Activated T-helper 1 cell treated with Interleukin-2 at 50 U/mL for 16 hours (primary cell): ENCODE results near the gene FARP2.

Source experiments
- DNase-seq: peaks from one replicate; pipeline ENCODE4 v3.0.0-alpha.2; 2020; ENCODE audit warnings: low read depth

The FARP2 gene

GRCh38 chr2:241456546-241456945 is 100.5 kb downstream of the FARP2 start:
- no peak for DNase-seq

DNA sequence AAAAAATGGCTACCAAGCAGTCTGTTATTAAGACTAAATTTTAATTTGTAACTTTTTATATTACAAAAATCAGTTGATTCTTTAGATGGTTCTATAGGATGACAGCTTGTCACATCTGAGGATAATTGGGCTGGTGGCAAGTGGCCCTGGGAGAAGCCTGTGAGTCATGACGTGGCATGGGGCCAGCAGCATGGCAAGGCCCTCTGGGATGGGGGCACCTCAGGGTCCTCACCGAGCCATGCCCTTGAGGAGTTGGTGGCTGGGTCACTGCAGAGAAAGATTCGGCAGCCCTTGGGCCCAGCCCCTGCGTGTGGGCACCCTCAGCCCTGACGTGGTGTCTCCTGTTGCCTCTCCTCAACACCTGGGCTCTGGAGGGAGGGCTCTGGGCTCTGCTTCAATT is 102.6 kb downstream of the FARP2 start:
- no peak for DNase-seq

DNA sequence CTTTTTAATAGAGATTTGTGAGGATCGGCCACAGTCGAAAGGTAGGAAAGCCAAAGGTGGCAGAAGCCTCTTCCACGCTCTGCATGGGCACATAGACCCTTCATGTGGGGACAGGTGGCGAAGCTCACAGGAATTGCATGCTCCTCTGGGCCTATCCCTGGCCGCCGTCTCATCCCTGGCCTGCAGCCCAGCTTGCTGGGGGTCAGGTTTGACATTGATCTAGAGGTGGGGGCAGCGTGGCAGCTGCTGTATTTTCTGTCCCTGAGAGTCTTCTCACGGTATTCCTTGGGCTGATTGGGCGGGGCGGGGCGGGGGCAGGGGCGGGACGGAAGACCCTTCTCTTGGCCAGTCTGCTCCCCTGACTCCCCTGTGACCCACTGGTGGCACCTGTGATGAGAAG is 103.4 kb downstream of the FARP2 start:
- no peak for DNase-seq

DNA sequence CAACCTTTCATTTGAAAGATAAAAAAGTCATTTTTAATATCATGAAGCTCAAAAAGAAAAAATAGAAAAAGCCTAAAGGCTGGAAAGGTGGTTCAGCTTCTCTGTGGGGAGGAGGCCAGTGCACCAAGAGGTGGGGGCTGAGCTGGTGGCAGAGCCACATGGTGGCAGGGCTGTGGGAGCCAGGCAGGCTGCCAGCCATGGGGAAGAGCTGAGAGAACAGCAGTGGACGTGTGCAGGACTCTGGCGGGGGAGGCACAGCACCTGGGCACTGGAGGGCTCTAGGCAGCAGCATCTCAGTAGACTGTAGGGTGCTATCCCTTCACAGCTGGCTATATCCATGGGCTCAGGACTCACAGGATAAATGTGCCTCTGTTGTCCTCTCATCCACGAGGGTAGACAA is 104.5 kb downstream of the FARP2 start:
- DNase-seq = no peak

DNA sequence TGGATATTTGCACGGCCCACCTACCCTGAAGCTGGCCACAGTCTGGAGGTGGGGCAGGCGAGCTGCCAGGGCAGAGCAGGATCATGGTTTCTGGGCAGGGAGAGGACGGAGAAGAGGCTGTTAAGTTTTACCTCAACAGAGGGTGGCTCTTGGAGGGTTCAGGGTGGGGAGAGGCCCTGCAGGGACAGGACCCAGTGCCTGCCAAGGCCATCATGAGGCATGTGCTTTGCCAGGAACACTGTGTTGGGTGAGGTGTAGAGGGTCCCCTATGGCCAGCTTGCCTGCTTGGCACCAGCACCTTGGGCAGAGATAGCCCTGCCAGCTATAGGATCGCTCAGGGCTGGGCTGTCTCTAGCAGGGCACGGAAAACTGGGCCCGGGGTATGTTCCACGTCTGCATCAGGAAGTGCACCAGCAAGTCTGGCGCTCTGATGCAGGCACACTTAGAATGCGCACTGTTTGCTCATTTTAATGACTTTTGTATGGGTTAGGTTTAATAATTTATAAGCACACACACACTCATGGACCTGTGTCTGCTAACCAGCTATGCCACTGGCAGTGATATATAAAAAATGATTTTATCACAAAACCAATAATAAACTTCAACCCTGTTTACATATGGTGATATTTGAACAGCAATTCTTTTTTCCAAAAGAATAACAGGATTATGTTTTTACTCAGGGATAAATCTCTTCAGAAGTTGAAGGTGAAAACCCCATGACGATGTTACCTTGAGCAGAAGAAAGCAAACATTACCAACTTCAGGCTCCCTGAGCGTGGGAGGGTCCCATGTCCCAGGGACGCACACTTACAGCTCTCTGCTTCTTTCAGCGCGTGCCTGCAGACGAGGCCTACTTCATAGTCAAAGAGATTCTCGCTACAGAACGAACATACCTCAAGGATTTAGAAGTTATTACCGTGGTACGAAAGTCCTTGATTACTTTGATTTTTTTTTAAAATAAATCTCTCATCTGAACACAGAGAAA is 105.9 kb downstream of the FARP2 start:
- no peak for DNase-seq

DNA sequence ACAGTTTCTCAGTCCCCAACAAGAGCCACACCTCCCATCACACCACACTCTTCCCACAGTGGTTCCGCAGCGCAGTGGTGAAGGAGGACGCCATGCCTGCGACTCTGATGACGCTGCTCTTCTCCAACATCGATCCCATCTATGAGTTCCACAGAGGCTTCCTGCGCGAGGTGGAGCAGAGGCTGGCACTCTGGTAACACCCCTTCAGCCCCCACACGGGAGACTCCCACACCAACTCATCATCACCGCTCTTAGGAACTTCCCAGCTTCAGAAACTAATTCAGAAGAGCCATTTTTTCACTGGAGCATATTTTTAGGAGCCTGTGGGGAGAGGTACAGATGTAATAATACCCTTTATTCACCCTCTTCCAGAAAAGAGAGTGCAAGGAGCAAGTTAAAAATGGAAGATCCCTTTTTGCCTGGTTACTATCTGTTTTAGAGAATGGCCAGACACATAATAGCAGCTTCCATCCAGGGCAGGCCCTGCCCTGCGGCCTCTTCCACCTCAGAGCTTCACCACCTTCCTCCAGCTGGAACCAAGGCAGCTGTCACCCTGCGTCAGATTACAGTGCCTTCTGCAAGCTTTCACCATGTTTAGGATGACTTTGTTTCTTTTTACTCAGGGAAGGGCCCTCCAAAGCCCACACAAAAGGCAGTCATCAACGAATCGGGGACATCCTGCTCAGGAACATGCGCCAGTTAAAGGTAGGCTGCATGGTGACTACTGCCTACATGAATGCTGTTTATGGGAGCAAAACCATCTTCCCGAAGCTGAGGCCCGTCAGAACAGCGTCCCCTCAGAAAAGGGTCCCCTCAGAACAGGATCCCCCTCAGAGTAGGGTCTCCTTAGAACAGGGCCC is 107.4 kb downstream of the FARP2 start:
- DNase-seq = no peak

GRCh38 chr2:241465543-241465942 is 109.5 kb downstream of the FARP2 start:
- no peak for DNase-seq

DNA sequence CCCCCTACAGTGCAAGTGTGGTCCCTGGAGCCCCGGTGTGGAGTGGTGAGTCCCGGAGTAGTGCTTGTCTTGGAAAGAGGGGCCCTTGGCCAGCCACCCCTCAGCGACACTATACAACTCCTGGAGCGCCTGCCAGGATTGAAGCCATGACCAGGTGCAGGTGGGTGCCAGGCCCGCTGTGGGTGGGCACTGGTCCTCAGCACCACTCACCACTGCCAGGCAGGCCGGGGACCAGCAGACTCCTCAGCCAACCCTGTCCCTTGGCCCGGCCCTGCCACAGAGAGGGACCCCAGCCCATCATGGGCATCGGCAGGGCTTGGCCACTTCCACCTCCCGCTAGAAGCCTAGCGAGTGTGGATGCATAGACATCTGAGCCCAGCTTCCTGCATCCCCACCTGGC is 110.1 kb downstream of the FARP2 start:
- DNase-seq = no peak

GRCh38 chr2:241467777-241468475 is 111.8 kb downstream of the FARP2 start:
- DNase-seq = no peak

DNA sequence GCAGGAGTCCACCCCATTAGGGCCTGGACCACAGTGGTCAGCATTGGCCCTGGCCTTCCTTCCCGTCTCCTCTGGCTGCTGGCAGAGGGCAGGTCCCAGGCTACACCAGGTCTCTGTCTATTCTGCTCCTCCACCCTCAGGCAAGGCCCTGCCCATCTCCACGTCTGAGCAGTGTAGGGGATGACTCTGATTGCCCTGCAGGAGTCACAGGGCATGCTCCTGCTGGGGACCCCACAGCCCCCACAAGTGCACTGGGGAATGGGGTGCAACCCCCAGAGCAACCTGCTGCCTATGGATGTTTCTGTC is 112.3 kb downstream of the FARP2 start:
- no peak for DNase-seq

- no peak for DNase-seq
Measured at GRCh38 chr2:241469746-241470145, 113.7 kb downstream of the FARP2 start.

DNA sequence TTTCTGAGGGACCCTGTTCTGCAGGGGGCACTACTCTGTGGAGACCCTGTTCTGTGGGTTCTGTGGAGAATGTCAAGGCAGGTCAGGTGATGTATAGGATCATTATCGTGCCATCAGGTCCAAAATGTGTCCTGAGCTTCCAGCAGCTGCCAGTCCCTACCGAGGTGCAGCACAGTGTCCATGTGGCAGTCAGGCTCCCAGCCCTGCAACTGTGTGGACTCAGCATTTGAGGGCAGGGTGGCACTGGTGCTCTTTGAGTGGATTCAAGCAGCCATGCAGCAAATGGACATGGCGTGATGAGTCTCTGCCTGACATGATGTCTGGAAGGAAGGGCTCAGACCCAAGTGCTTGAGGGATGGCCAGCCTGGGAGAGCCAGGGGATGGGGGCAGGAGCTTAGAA is 117.3 kb downstream of the FARP2 start:
- DNase-seq = no peak

- DNase-seq = no peak
Measured at GRCh38 chr2:241475267-241475666, 119.2 kb downstream of the FARP2 start.

- DNase-seq = no peak
Measured at GRCh38 chr2:241478166-241478565, 122.1 kb downstream of the FARP2 start.

GRCh38 chr2:241479026-241479898 is 123.2 kb downstream of the FARP2 start:
- DNase-seq = no peak

GRCh38 chr2:241481687-241482086 is 125.6 kb downstream of the FARP2 start:
- no peak for DNase-seq

GRCh38 chr2:241482126-241482955 is 126.3 kb downstream of the FARP2 start:
- no peak for DNase-seq

DNA sequence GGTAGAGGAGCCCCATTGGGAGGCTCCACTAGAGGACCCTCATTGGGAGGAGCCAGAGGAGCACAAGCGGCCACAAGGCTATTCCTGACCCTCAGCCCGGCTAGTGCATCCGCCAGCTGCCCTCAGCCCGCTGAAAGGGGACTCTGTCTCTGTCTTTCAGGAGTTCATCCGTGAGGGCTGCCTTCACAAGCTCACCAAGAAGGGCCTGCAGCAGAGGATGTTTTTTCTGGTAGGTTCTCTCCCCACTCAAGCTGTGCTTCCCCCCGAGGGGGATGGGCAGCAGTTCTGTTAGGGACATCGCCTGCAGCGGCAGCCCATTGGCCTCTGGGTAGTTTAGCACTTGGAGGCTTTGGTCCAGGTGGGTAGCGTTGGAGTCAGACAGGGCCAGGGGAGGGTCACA is 127.2 kb downstream of the FARP2 start:
- DNase-seq = no peak

DNA sequence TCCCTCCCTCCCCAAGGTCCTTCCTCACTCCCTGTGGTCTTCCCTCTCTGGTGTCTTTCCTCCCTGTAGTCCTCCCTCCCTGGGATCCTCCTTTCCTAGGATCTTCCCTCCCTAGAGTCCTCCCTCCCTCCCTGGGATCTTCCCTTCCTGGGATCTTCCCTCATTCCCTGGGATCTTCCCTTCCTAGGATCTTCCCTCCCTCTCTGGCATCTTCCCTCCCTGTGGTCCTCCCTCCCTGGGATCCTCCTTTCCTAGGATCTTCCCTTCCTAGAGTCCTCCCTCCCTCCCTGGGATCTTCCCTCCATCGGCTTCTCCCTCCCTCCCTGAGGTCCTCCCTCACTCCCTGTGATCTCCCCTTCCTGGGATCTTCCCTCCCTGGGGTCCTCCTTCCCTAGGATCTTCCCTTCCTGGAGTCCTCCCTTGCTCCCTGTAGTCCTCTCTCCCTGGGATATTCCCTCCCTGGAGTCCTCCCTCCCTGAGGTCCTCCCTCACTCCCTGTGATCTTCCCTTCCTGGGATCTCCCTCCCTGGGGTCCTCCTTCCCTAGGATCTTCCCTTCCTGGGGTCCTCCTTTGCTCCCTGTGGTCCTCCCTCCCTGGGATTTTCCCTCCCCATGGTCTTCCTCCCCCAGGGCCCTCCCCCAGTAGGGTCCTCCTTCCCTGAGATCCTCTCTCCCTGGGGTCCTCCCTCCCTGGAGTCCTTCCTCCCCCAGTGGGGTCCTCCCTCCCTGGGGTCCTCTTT is 129.3 kb downstream of the FARP2 start:
- no peak for DNase-seq

GRCh38 chr2:241489088-241489487 is 133.0 kb downstream of the FARP2 start:
- no peak for DNase-seq
